Ovary (tissue), 9 donors: ENCODE measurements around the gene NKAIN2. TPM values are rescaled to one million over a fixed set of nuclear protein-coding genes. Genes with fewer than 3 reads are reported as not detected.
"Not testable (repeated sequence)": the region's sequence is repeated elsewhere in the genome, so short reads cannot be mapped to it uniquely, and the experiment has no call there.

Source experiments
- DNase-seq, 5 donors: peaks; one replicate each; pipeline ENCODE4 v3.0.0-alpha.2; 2019 to 2020
- H3K27ac ChIP-seq, 2 donors: fragments of 200-600 bp; one replicate each; pipeline versions ENCODE4 v1.5.1 to v1.8.0; 2019 to 2022
- H3K27me3 ChIP-seq: fragments of 200-600 bp; one replicate; pipeline ENCODE4 v1.8.0; 2022
- H3K36me3 ChIP-seq: fragments of 200-600 bp; sonication (generic); one replicate; pipeline ENCODE4 v1.5.1; 2019
- H3K4me1 ChIP-seq: one replicate; pipeline ENCODE4 v1.8.1; 2013; ENCODE audit warnings: mild to moderate bottlenecking, moderate library complexity; ENCODE audit not compliant: insufficient read depth
- H3K4me3 ChIP-seq: fragments of 200-600 bp; sonication (generic); one replicate; pipeline ENCODE4 v1.5.1; 2017
- H3K9me3 ChIP-seq, 2 donors: fragments of 200-600 bp in 1 of 2; sonication (generic) in 1 of 2; one replicate each; pipeline versions ENCODE4 v1.5.1 to v1.8.1; 2013 to 2019; ENCODE audit warnings: mild to moderate bottlenecking in 1 of 2, moderate library complexity in 1 of 2
- EP300 ChIP-seq: sonication (generic); formaldehyde crosslinking; IDR thresholded peaks from one replicate; pipeline ENCODE4 v1.6.1; 2017; ENCODE audit warnings: antibody characterized with exemption
- POLR2A ChIP-seq: fragments of 450-650 bp; IDR thresholded peaks from one replicate; pipeline ENCODE4 v1.6.1; 2017; ENCODE audit warnings: antibody characterized with exemption, mild to moderate bottlenecking, moderate library complexity
- WGBS, 3 donors: extraction: QIAGEN DNeasy Blood & Tissue Kit in 1 of 3; methylation state at CpG; one replicate each; pipeline versions ENCODE4 v1.1.5 to v1.1.7; 2013 to 2017; 5-methylcytosine and 5-hydroxymethylcytosine counted together
- intact Hi-C, 4 donors: fragments of 100-400 bp; cut with DNase I; formaldehyde crosslinking; loops; one replicate each; pipeline versions ENCODE4 v1.11.0 to v1.15.1; 2022 to 2023
- polyA plus RNA-seq, 2 donors: library from polyadenylated mRNA; stranded (reverse); fragments of 200-250 nt in 1 of 2; fragments of 350-450 nt in 1 of 2; fragmentation: Illumina TruSeq in 1 of 2; extraction: RNeasy Lipid Tissue Mini Kit (QIAGEN cat#74804) in 1 of 2; gene quantifications; one replicate each; pipeline ENCODE4 v1.2.3, GENCODE V29; 2013 to 2014
- total RNA-seq, 7 donors: library from RNA; depleted of rRNA in 2 of 7; stranded (reverse); fragments of >200 nt in 2 of 7; fragmentation: NEBNext Ultra II Directional in 3 of 7; extraction: Animal tissue kit (Norgen Biotek cat#: 25700) in 3 of 7; gene quantifications; one replicate each; pipeline versions ENCODE4 v1.1.0 to v1.2.4, GENCODE V29; 2016 to 2023
- TF ChIP-seq, protein P1 (sequence below), 3 donors: fragments of 450-650 bp in 2 of 3; fragments of 200-600 bp in 1 of 3; IDR thresholded peaks; one replicate each; pipeline versions ENCODE4 v1.5.1 to v1.8.0; 2016 to 2022; ENCODE audit warnings: antibody characterized with exemption in 3 of 3, mild to moderate bottlenecking in 1 of 3
- donor health status: DM: no; HTN: no; CAD: no; lungs with moderate emphysema.
- donor health status: DM: no; HTN: no; CAD: no.
- donor health status: Bipolar disorder and iron deficiency.
- donor health status: DM: yes; HTN: yes; CAD: no.
- donor health status: DM: no; HTN: no; CAD: no.
- donor health status: DM: yes; HTN: yes; CAD: no.

NKAIN2 gene
- total and polyA plus RNA-seq, 9 donors = 0.13 to 1.0 (median 0.40) TPM; not detected in 4

DNA sequence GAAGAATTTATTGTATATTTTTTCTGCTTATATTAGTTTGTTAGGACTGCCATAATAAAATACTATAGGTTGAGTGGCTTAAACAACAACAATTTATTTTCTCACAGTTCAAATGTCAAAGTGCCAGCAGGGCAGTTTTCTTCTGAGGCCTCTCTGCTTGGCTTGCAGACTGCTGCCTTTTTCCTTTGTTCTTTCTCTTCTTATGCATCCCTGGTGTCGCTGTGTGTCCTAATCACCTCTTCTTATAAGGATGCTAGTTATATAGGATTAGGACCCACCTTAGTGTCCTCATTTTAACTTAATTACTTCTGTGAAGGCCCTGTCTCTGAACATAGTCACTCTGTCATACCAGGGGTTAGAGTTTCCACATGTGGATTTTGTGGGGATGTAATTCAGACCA, 354.4 kb downstream of the NKAIN2 start:
- H3K36me3 ChIP-seq = no peaks in the 10 kb centered on the region
- no peak overlapping the region for H3K4me3 ChIP-seq
- no peak for DNase-seq
- TF ChIP-seq, protein P1, sequence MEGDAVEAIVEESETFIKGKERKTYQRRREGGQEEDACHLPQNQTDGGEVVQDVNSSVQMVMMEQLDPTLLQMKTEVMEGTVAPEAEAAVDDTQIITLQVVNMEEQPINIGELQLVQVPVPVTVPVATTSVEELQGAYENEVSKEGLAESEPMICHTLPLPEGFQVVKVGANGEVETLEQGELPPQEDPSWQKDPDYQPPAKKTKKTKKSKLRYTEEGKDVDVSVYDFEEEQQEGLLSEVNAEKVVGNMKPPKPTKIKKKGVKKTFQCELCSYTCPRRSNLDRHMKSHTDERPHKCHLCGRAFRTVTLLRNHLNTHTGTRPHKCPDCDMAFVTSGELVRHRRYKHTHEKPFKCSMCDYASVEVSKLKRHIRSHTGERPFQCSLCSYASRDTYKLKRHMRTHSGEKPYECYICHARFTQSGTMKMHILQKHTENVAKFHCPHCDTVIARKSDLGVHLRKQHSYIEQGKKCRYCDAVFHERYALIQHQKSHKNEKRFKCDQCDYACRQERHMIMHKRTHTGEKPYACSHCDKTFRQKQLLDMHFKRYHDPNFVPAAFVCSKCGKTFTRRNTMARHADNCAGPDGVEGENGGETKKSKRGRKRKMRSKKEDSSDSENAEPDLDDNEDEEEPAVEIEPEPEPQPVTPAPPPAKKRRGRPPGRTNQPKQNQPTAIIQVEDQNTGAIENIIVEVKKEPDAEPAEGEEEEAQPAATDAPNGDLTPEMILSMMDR (IDR thresholded peaks at IDR 0.05) = no peak
- no peak for TF ChIP-seq POLR2A
- no peak for TF ChIP-seq EP300
- no peaks in the 10 kb centered on the region for H3K4me1 ChIP-seq
- intact Hi-C loops = no loop called here
- no peaks in the 10 kb centered on the region for H3K9me3 ChIP-seq
- no peaks in the 10 kb centered on the region for H3K27me3 ChIP-seq
- 85 to 93% (median 92%) methylated on average over 1 of the region's 1 CpG for WGBS, 3 donors
- H3K27ac ChIP-seq = no peak overlapping the region

DNA sequence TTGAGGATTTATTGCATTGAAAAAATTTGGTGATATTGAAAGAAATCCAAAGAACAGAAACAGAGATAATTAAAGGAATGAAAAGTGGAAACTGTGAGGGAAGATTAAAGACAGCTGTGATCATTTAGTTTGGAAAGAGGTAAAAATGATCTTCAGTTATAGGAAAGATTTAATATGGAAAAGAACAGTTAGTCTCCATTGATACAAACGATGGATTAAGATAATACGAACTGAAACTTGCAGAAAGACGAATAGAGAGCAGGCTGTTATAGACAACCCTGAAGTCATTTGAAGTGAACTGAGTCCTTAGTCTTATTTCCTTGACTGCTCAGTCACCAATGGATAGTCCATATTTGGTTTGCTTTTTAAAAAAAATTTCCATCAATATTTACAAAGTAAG, 360.0 kb downstream of the NKAIN2 start:
- WGBS, 3 donors = 9 to 16% (median 11%) methylated on average over 3 of the region's 3 CpGs

DNA sequence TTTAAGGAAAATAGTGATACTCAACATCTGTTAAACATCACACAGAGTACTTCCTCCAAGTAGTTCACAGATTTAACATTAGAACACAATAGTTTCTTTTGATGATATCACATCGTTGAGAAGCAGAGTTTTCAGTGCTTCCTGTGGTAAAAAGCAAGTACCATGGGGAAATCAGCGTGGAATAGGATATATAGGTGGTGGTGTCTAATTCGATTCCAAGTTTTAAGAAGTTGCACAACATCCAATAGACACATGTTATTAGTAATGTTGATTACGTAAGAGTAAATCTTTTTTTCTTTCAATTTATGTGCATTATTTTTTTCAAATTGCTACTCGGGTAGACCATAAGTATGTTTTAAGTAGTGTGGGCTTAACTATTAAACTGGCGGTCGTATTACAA, 360.7 kb downstream of the NKAIN2 start:
- Histone ChIP-seq H3K27ac (no peak overlapping the region), H3K36me3 (no peaks in the 10 kb centered on the region), H3K4me1 (no peaks in the 10 kb centered on the region), H3K4me3 (no peak overlapping the region), H3K9me3 (no peaks in the 10 kb centered on the region), H3K27me3 (no peaks in the 10 kb centered on the region)
- TF ChIP-seq POLR2A (no peak), EP300 (no peak)
- TF ChIP-seq, protein P1 (IDR thresholded peaks at IDR 0.05) = no peak
- WGBS, 3 donors = 70 to 79% (median 76%) methylated on average over 7 of the region's 7 CpGs
- intact Hi-C loops = no loop called here
- no peak for DNase-seq

More for the DNA sequence above, 360.0 kb downstream of the NKAIN2 start:
- no peak for DNase-seq
- H3K27ac ChIP-seq = no peak overlapping the region
- intact Hi-C loops = no loop called here
- TF ChIP-seq, protein P1 (IDR thresholded peaks at IDR 0.05) = no peak
- TF ChIP-seq POLR2A = no peak
- TF ChIP-seq EP300 = no peak
- no peaks in the 10 kb centered on the region for H3K4me1 ChIP-seq
- no peaks in the 10 kb centered on the region for H3K27me3 ChIP-seq
- H3K9me3 ChIP-seq = no peaks in the 10 kb centered on the region
- no peaks in the 10 kb centered on the region for H3K36me3 ChIP-seq
- H3K4me3 ChIP-seq = no peak overlapping the region

GRCh38 chr6:124167249-124167648, 363.6 kb downstream of the NKAIN2 start:
- DNase-seq, H3K9me3 ChIP-seq, H3K4me1 ChIP-seq, intact Hi-C loops, H3K36me3 ChIP-seq, H3K27ac ChIP-seq, H3K27me3 ChIP-seq, H3K4me3 ChIP-seq: not testable (repeated sequence)
- WGBS, 3 donors = 75 to 100% (median 95%) methylated on average over 1 of the region's 1 CpG

- H3K27ac ChIP-seq = no peak overlapping the region
- DNase-seq = no peak
- WGBS, 3 donors = 61 to 67% (median 65%) methylated on average over 2 of the region's 2 CpGs
- no peaks in the 10 kb centered on the region for H3K4me1 ChIP-seq
- no peaks in the 10 kb centered on the region for H3K36me3 ChIP-seq
- no peaks in the 10 kb centered on the region for H3K27me3 ChIP-seq
- TF ChIP-seq, protein P1 (IDR thresholded peaks at IDR 0.05) = no peak
- no peak for TF ChIP-seq EP300
- TF ChIP-seq POLR2A = no peak
- no peaks in the 10 kb centered on the region for H3K9me3 ChIP-seq
- H3K4me3 ChIP-seq = no peak overlapping the region
- intact Hi-C loops = no loop called here
Measured at GRCh38 chr6:124190256-124190655, 386.6 kb downstream of the NKAIN2 start.
